ENCODE measurements around the gene ADORA2A. TPM values are rescaled to one million over a fixed set of nuclear protein-coding genes. Genes with fewer than 3 reads are reported as not detected.

ADORA2A gene
- total RNA-seq, 1 donor from 2014 or later: under 0.01 TPM

DNA sequence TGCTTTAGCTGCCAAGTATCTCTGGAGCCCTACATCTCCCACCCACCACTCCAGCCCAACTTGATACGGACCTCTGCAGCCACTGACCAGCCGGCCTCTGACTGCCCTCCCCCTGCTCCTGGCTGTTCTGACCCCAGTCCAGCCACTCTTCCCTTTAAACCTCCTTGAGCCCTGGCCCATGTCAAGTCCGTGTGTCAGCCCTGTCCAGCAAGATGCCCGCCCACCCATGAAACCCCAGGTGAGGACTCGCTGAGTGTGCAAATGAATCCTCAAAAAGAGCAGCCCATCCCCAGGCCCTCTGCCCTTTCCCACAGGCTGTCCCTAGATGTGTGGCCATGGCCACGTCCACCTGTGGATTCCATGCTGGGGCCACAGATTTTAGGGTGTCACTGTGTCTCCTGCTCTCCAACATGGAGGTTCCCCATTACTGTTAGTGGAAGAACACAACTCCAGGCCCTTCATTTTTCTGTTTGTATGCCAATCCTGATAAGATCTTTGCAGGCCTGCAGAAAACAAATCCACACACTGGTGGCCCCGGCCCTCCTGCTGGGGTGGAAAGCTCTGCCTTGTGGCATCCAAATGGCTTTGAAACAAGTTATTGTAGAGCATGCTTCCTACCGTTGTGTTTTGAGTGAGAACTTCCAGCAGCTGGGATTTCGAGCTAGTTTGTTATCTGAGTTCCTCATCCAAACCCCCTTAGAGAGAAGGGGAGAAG is 22.7 kb upstream of the ADORA2A start:
- FAIRE-seq (no peak), DNase-seq (ENCODE audit: low read depth) (no peak)
- peaks cover 16% of the 10 kb centered on the region for H3K36me3 ChIP-seq (ENCODE audit: control insufficient read depth, insufficient read depth, low read length)
- no peaks in the 10 kb centered on the region for H3K27me3 ChIP-seq (ENCODE audit: control insufficient read depth, insufficient read depth, low read length)
- TF ChIP-seq, protein P1, sequence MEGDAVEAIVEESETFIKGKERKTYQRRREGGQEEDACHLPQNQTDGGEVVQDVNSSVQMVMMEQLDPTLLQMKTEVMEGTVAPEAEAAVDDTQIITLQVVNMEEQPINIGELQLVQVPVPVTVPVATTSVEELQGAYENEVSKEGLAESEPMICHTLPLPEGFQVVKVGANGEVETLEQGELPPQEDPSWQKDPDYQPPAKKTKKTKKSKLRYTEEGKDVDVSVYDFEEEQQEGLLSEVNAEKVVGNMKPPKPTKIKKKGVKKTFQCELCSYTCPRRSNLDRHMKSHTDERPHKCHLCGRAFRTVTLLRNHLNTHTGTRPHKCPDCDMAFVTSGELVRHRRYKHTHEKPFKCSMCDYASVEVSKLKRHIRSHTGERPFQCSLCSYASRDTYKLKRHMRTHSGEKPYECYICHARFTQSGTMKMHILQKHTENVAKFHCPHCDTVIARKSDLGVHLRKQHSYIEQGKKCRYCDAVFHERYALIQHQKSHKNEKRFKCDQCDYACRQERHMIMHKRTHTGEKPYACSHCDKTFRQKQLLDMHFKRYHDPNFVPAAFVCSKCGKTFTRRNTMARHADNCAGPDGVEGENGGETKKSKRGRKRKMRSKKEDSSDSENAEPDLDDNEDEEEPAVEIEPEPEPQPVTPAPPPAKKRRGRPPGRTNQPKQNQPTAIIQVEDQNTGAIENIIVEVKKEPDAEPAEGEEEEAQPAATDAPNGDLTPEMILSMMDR (IDR thresholded peaks at IDR 0.05; ENCODE audit: insufficient read depth, low read length, severe bottlenecking): no peak
- no peak overlapping the region for H3K4me3 ChIP-seq (ENCODE audit: low read depth, low read length)

DNA sequence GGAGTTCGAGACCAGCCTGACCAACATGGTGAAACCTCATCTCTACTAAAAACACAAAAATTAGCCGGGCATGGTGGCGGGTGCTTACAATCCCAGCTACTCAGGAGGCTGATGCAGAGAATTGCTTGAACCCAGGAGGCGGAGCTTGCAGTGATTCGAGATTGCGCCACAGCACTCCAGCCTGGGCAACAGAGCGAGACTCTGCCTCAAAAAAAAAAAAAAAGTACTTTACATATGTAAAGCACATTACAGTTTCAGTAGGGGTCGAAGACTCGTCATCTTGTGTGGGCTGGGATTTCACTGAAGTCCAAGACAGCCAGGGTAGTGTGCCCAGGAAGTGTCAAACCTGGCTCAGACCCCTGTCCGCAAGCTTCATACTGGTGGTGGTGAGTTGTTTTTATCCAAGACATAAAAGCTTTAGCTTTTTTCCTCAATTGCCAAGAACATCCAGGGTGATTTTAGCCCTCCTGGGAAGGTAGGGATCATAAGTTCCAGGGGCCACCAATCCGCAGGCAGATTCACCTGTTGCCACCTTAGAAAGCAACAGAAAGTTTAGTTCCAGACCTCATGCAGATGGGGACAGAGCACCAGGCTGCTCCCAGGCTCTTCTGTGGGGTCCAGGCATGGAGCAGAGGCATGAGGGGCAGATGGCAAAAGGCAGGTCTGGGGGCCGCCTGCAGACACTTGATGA is 21.6 kb upstream of the ADORA2A start:
- no peak for DNase-seq (ENCODE audit: low read depth)
- TF ChIP-seq, protein P1 (IDR thresholded peaks at IDR 0.05; ENCODE audit: insufficient read depth, low read length, severe bottlenecking): no peak
- Histone ChIP-seq H3K27me3 (ENCODE audit: control insufficient read depth, insufficient read depth, low read length) (no peaks in the 10 kb centered on the region), H3K36me3 (ENCODE audit: control insufficient read depth, insufficient read depth, low read length) (peaks cover 16% of the 10 kb centered on the region), H3K4me3 (ENCODE audit: low read depth, low read length) (no peak overlapping the region)
- no peak for FAIRE-seq

GRCh38 chr22:24406322-24407277 is 20.8 kb upstream of the ADORA2A start:
- Histone ChIP-seq H3K4me3 (ENCODE audit: low read depth, low read length) (no peak overlapping the region), H3K36me3 (ENCODE audit: control insufficient read depth, insufficient read depth, low read length) (peaks cover 16% of the 10 kb centered on the region), H3K27me3 (ENCODE audit: control insufficient read depth, insufficient read depth, low read length) (no peaks in the 10 kb centered on the region)
- DNase-seq (ENCODE audit: low read depth) (no peak), FAIRE-seq (no peak)
- TF ChIP-seq, protein P1 (IDR thresholded peaks at IDR 0.05; ENCODE audit: insufficient read depth, low read length, severe bottlenecking): no peak

- no peak for FAIRE-seq
- TF ChIP-seq, protein P1 (IDR thresholded peaks at IDR 0.05; ENCODE audit: insufficient read depth, low read length, severe bottlenecking): no peak
Measured at GRCh38 chr22:24407278-24407665, 20.1 kb upstream of the ADORA2A start.

DNA sequence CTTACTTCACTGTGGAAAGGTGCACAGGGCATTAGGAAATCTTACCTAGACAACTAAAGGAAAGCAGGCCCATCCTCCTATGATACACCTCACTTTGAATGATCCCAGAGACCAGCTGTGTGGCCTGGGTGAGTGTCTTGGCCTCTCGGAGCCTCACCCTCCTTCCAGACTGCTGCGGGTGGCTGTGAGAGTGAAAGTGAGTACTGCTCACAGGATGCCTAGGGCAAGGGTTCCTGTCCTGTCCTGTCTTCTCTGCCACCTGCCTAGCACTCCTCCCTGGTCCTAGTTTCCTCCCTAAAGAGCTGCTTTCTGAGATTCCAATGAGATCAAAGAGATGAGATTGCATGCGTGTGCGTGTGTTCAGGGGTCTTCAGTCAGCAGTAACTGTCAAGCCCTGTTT is 19.5 kb upstream of the ADORA2A start:
- DNase-seq (ENCODE audit: low read depth): no peak
- H3K4me3 ChIP-seq (ENCODE audit: low read depth, low read length): no peak overlapping the region
- H3K36me3 ChIP-seq (ENCODE audit: control insufficient read depth, insufficient read depth, low read length): peaks cover 22% of the 10 kb centered on the region
- no peaks in the 10 kb centered on the region for H3K27me3 ChIP-seq (ENCODE audit: control insufficient read depth, insufficient read depth, low read length)
- TF ChIP-seq, protein P1 (IDR thresholded peaks at IDR 0.05; ENCODE audit: insufficient read depth, low read length, severe bottlenecking): no peak
- FAIRE-seq: no peak

More at GRCh38 chr22:24407278-24407665, 20.1 kb upstream of the ADORA2A start:
- Histone ChIP-seq H3K36me3 (ENCODE audit: control insufficient read depth, insufficient read depth, low read length) (peaks cover 18% of the 10 kb centered on the region), H3K27me3 (ENCODE audit: control insufficient read depth, insufficient read depth, low read length) (no peaks in the 10 kb centered on the region), H3K4me3 (ENCODE audit: low read depth, low read length) (no peak overlapping the region)
- DNase-seq (ENCODE audit: low read depth): no peak

All from bronchial epithelial cell (primary cell).